B cell (primary cell): ENCODE measurements around the gene ARHGEF4. TPM values are rescaled to one million over a fixed set of nuclear protein-coding genes. Genes with fewer than 3 reads are reported as not detected.

ENCODE experiments used
- ATAC-seq: fragments of 200-7000 bp; cut with Tn5 transposase; one replicate; pipeline ENCODE4 v1.10.0; 2021; ENCODE audit warnings: low read depth, mild to moderate bottlenecking, moderate number of reproducible peaks, moderate library complexity
- CTCF ChIA-PET: fragments of 350-600 bp; sonication (Branson Sonifier 250); formaldehyde crosslinking; loops from one replicate; lab custom pipeline; 2021; ENCODE audit warnings: antibody characterized with exemption, inconsistent platforms; lab: Charles Lee
- POLR2A ChIA-PET: fragments of 350-600 bp; sonication (Branson Sonifier 250); formaldehyde crosslinking; loops from one replicate; lab custom pipeline; 2021; ENCODE audit warnings: antibody characterized with exemption; lab: Charles Lee
- DNase-seq: peaks from one replicate; pipeline ENCODE4 v3.0.0; 2013
- H2AFZ ChIP-seq: 2 replicates; pipeline ENCODE4 v1.6.1; 2012; ENCODE audit warnings: mild to moderate bottlenecking, low read depth, low read length; ENCODE audit not compliant: insufficient read depth, poor library complexity, severe bottlenecking
- H3K27ac ChIP-seq, 2 donors: 1 replicate in 1 of 2; 2 replicates in 1 of 2; pipeline ENCODE4 v1.5.1; 2012 to 2013; ENCODE audit warnings: low read length in 2 of 2, mild to moderate bottlenecking in 2 of 2, moderate library complexity in 1 of 2
- H3K27me3 ChIP-seq, 4 experiments: fragments of 200-600 bp in 1 of 4; sonication (generic) in 1 of 4; replicated peaks in 1 of 4; 1 replicate in 2 of 4; 2 replicates in 2 of 4; pipeline versions ENCODE4 v1.6.1 to v1.7.0; 2013 to 2016; ENCODE audit warnings: low read length in 3 of 4, mild to moderate bottlenecking in 2 of 4, mixed read lengths in 1 of 4, moderate library complexity in 1 of 4; ENCODE audit not compliant: insufficient read depth in 4 of 4, control insufficient read depth in 3 of 4; ENCODE audit errors: control extremely low read depth in 1 of 4
- H3K36me3 ChIP-seq, 2 experiments: replicated peaks in 1 of 2; 1 replicate in 1 of 2; 2 replicates in 1 of 2; pipeline versions ENCODE4 v1.6.1 to v1.7.1; 2013; ENCODE audit warnings: low read length in 1 of 2; ENCODE audit not compliant: insufficient read depth in 2 of 2, control insufficient read depth in 1 of 2; ENCODE audit errors: control extremely low read depth in 1 of 2, extremely low read depth in 1 of 2
- H3K4me1 ChIP-seq, 2 donors: fragments of 200-600 bp in 1 of 2; sonication (generic) in 1 of 2; 1 replicate in 1 of 2; 2 replicates in 1 of 2; pipeline versions ENCODE4 v1.5.1 to v1.6.1; 2013 to 2017; ENCODE audit warnings: low read length in 2 of 2; ENCODE audit not compliant: control insufficient read depth in 2 of 2, insufficient read depth in 2 of 2
- H3K4me2 ChIP-seq: replicated peaks from 2 replicates; pipeline ENCODE3; 2012; ENCODE audit warnings: mild to moderate bottlenecking, low read depth, low read length; ENCODE audit not compliant: poor library complexity, severe bottlenecking
- H3K4me3 ChIP-seq, 5 experiments: fragments of 200-600 bp in 1 of 5; sonication (generic) in 1 of 5; 1 replicate in 3 of 5; 2 replicates in 2 of 5; pipeline versions ENCODE4 v1.5.1 to v1.7.0; 2011 to 2016; ENCODE audit warnings: low read length in 4 of 5, mild to moderate bottlenecking in 4 of 5, low read depth in 2 of 5, control low read depth in 1 of 5, moderate library complexity in 1 of 5; ENCODE audit not compliant: insufficient read depth in 1 of 5; ENCODE audit errors: control extremely low read depth in 1 of 5, extremely low read depth in 1 of 5
- H3K79me2 ChIP-seq: fragments of 200-600 bp; sonication (generic); one replicate; pipeline ENCODE4 v1.6.0; 2016; ENCODE audit warnings: low read length; ENCODE audit not compliant: control insufficient read depth, insufficient read depth
- H3K9ac ChIP-seq: fragments of 200-600 bp; sonication (generic); 2 replicates; pipeline ENCODE4 v1.6.1; 2017; ENCODE audit warnings: mild to moderate bottlenecking, low read length, moderate library complexity
- H3K9me3 ChIP-seq, 3 donors: one replicate each; pipeline versions ENCODE4 v1.6.1 to v1.7.1; 2013; ENCODE audit warnings: low read length in 2 of 3; ENCODE audit not compliant: control insufficient read depth in 2 of 3, insufficient read depth in 1 of 3; ENCODE audit errors: control extremely low read depth in 1 of 3
- H4K20me1 ChIP-seq: 2 replicates; pipeline ENCODE4 v1.6.0; 2012; ENCODE audit warnings: mild to moderate bottlenecking, low read length; ENCODE audit not compliant: insufficient read depth, control insufficient read depth, poor library complexity, severe bottlenecking
- H3K27ac Mint-ChIP-seq: one replicate; pipeline ENCODE4 v1.8.0; 2021; ENCODE audit warnings: mixed read lengths
- H3K27me3 Mint-ChIP-seq: one replicate; pipeline ENCODE4 v1.8.0; 2021; ENCODE audit warnings: mixed read lengths
- H3K4me1 Mint-ChIP-seq: one replicate; pipeline ENCODE4 v1.8.0; 2021; ENCODE audit warnings: mixed read lengths
- H3K4me3 Mint-ChIP-seq: one replicate; pipeline ENCODE4 v1.8.0; 2021; ENCODE audit warnings: mixed read lengths
- H3K9me3 Mint-ChIP-seq: one replicate; pipeline ENCODE4 v1.8.0; 2022; ENCODE audit warnings: mixed read lengths; ENCODE audit not compliant: insufficient read depth
- CTCF ChIP-seq: fragments of 200-600 bp; IDR thresholded peaks from one replicate; pipeline ENCODE4 v1.8.0; 2022; ENCODE audit warnings: antibody characterized with exemption, mild to moderate bottlenecking
- EZH2 ChIP-seq: IDR thresholded peaks from 2 replicates; pipeline ENCODE4 v1.6.1; 2012; ENCODE audit warnings: borderline replicate concordance, low read depth, mild to moderate bottlenecking, moderate library complexity, low read length; ENCODE audit not compliant: insufficient read depth, poor library complexity, severe bottlenecking
- WGBS: methylation state at CpG from one replicate; pipeline ENCODE4 v1.1.5; 2013; ENCODE audit warnings: missing lambda C conversion rate; ENCODE audit not compliant: insufficient coverage; 5-methylcytosine and 5-hydroxymethylcytosine counted together
- intact Hi-C: fragments of 100-400 bp; cut with micrococcal nuclease; formaldehyde crosslinking; loops from one replicate; pipeline ENCODE4 v1.10.0; 2022
- polyA plus RNA-seq: library from polyadenylated mRNA; depleted of rRNA; stranded (reverse); fragments of >200 nt; gene quantifications from 2 replicates; pipeline ENCODE4 v1.2.3, GENCODE V29; 2012
- total RNA-seq, 2 donors: library from RNA; stranded (reverse); fragments of 120-200 nt in 1 of 2; gene quantifications; 1 replicate in 1 of 2; 2 replicates in 1 of 2; pipeline versions ENCODE4 v1.2.3 to v1.2.4, GENCODE V29; 2013 to 2022

ARHGEF4 gene
- total and polyA plus RNA-seq, 2 donors (not counting 1 experiment from before 2014, with no cell fraction given): 2.1 TPM; not detected in 1

GRCh38 chr2:130928385-130928784, 91.7 kb downstream of the ARHGEF4 start:
- Histone ChIP-seq H3K27me3 (no peaks in the 10 kb centered on the region), H2AFZ (no peak overlapping the region), H4K20me1 (no peaks in the 10 kb centered on the region), H3K79me2 (no peaks in the 10 kb centered on the region), H3K4me3 (no peak overlapping the region), H3K9ac (no peak overlapping the region), H3K4me2 (no peak overlapping the region), H3K27ac (no peak overlapping the region), H3K36me3 (no peaks in the 10 kb centered on the region), H3K9me3 (peaks cover 0 to 4% (median 0%) of the 10 kb centered on the region in 3 donors), H3K4me1 (no peaks in the 10 kb centered on the region)
- no peak overlapping the region for H3K27ac Mint-ChIP-seq
- peaks cover 21% of the 10 kb centered on the region for H3K27me3 Mint-ChIP-seq
- ATAC-seq (no peak), DNase-seq (no peak)
- H3K9me3 Mint-ChIP-seq: peaks cover 3% of the 10 kb centered on the region
- no peak overlapping the region for H3K4me3 Mint-ChIP-seq
- ChIA-PET CTCF (interaction anchor here (1.0 kb wide), 1 partner anchor 131 kb away, joined by 4 read pairs; no protein-coding TSS in a partner anchor), POLR2A (no interaction called here)
- intact Hi-C loops: no loop called here
- TF ChIP-seq EZH2 (no peak), CTCF (no peak)
- 83% methylated on average over 1 of the region's 4 CpGs for WGBS
- no peaks in the 10 kb centered on the region for H3K4me1 Mint-ChIP-seq

- Histone ChIP-seq H3K9me3 (peaks cover 0 to 4% (median 0%) of the 10 kb centered on the region in 3 donors), H3K4me2 (no peak overlapping the region), H3K36me3 (no peaks in the 10 kb centered on the region), H4K20me1 (no peaks in the 10 kb centered on the region), H3K4me3 (no peak overlapping the region), H3K4me1 (no peaks in the 10 kb centered on the region), H3K9ac (no peak overlapping the region), H2AFZ (no peak overlapping the region), H3K27ac (no peak overlapping the region), H3K79me2 (no peaks in the 10 kb centered on the region), H3K27me3 (no peaks in the 10 kb centered on the region)
- 90% methylated on average over 12 of the region's 12 CpGs for WGBS
- ChIA-PET POLR2A (no interaction called here), CTCF (no interaction called here)
- ATAC-seq (no peak), DNase-seq (no peak)
- no peak overlapping the region for H3K27ac Mint-ChIP-seq
- no peak overlapping the region for H3K4me3 Mint-ChIP-seq
- H3K9me3 Mint-ChIP-seq: peaks cover 3% of the 10 kb centered on the region
- TF ChIP-seq EZH2: no peak
- no peak for TF ChIP-seq CTCF
- intact Hi-C loops: no loop called here
- H3K4me1 Mint-ChIP-seq: no peaks in the 10 kb centered on the region
- H3K27me3 Mint-ChIP-seq: peaks cover 24% of the 10 kb centered on the region
Observed at GRCh38 chr2:130930740-130931659, 94.3 kb downstream of the ARHGEF4 start.
